MV-4-11 (cell line): ENCODE results near the gene PBX3.

Experiments used
- DNase-seq: peaks from one replicate; lab custom pipeline; 2025; lab: John Stamatoyannopoulos, UW

PBX3 gene

GRCh38 chr9:125906893-125907292 lies 159.7 kb downstream of the PBX3 start:
- DNase-seq, result peak; percentile 65

DNA sequence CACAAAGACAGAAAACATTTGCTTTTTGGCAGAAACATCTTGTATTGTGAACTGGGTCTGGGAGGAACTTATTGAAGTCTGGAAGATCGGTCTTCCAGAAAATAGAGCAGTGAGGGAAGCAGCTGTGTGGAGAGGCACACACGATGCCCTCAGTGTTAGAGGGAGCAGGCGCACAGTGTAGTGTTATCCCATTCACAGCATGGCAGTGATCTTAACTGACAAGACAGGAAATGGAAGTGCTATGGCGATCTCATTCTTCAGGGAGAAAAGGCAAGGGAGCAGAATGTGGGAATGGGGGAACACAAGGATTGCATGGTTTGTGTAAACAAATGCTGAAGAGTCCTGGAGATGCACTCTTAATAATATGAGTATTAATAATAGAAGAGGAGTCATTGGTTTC lies 161.0 kb downstream of the PBX3 start:
- DNase-seq, result no peak

DNA sequence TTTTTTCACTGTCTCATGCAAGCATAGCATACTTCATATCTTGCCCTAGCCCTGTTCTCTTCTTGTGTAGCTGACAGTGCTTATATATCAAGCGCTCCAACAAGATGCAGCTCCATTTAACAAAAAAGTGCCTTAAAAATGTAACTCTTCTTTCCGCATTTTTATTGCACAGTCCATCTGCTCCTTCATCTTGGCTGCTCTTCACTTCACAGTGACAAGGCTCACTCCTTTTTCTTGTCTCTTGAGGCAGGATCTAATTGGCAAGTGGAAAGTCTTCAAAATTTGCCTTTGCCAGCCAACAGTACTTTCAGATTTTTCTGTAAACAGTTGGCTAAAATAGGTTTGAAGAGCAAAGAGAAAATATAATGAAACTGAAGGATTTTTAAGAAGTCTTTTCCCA lies 161.8 kb downstream of the PBX3 start:
- DNase-seq, result no peak

- DNase-seq, result no peak
Measured at GRCh38 chr9:125909459-125909858, 162.3 kb downstream of the PBX3 start.

GRCh38 chr9:125910286-125910685 lies 163.1 kb downstream of the PBX3 start:
- no peak for DNase-seq

DNA sequence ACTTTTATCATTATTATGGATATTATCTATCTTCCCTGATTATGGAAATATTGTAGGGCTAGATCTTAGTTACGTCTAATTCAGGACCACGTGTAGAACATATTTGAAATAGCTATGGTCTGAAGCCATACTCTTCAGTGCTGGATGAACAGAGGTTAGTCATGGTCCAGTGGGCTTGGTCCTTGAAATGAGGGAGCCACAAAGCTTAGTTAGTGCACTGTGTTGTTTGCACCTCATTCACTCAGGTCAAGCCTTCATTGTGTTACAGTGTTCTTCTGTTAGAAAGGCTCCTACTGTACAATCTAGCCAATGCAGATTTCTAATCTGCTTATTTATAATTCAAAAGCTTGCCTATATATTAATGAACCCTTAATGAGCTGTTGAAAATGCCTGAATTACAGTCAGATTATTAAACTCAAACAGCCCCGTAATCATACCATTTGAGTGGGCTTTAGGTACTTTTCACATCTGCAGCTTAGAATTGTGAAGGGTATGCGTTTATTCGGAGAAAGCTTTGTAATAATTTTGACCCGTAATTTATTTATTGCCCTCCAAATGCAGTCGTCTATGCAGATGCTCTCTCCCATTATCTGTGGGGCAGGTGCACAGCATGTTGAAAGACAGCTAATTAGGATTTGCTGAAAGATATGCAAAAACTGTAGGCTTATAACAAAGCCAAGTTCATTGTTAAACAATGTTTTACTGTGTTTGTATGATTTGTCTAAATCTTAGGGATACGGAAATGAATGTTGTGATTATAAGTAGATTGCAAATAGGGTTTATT lies 164.9 kb downstream of the PBX3 start:
- DNase-seq, result no peak

- no peak for DNase-seq
Measured at GRCh38 chr9:125912667-125913066, 165.5 kb downstream of the PBX3 start.

DNA sequence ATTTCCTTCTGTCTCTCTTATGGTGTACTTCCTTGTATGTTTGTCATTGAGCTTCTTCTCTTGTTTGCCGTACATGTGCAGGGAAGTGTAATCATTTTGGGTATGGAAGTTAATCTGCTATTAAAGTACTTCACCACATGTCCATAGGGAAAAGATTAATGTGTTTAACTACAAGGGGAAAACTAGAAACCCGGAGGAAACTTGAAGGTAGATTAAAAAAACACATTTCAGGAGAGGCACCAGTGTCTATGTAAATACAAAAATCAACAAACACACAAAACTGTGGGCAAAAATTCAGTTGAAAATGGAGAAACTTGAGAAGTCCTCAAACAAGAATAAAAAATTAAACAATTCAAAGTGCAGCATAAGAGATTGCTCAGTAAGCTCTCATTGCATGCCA lies 166.4 kb downstream of the PBX3 start:
- no peak for DNase-seq

GRCh38 chr9:125914411-125914810 lies 167.2 kb downstream of the PBX3 start:
- no peak for DNase-seq

GRCh38 chr9:125915606-125916005 lies 168.4 kb downstream of the PBX3 start:
- DNase-seq, result no peak

DNA sequence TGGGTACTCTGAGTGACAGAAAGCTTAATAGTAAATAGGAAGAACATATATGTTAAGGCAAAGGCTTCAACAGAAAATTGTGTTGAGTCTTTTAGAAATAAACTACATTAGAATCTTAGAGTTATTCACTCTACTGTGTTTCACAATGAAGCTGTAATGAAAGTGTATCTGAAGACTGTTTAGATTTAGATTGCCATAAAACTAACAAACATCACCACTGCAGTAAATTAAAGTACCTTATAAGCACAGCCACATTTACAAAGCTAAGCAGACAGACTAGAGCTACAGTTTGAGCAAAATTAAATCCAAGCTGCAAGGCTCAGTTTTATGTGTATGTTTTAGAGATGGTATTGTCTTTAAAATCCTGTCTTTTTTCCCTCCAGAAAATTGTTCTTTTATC lies 172.4 kb downstream of the PBX3 start:
- no peak for DNase-seq

GRCh38 chr9:125920402-125920801 lies 173.2 kb downstream of the PBX3 start:
- DNase-seq, result no peak

DNA sequence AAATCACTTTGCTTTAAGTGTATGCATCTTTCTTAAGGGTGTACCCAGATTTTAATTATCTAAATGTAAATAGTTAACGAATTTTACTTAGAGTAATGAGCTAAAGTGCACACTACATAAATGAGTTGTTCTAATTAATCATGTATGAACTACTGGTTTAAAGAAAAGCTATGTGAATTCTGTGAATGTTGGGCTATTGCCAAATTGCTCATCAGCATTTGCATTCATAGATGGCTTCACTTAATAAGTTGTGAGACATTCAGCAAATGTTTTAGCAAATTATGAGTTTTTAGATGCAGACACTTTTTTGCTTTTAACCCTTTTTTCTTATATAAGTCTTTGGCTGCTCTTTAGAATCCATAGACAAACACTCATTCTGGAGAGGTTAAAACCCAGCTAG lies 175.7 kb downstream of the PBX3 start:
- DNase-seq, result no peak

GRCh38 chr9:125924351-125924750 lies 177.2 kb downstream of the PBX3 start:
- DNase-seq, result no peak

DNA sequence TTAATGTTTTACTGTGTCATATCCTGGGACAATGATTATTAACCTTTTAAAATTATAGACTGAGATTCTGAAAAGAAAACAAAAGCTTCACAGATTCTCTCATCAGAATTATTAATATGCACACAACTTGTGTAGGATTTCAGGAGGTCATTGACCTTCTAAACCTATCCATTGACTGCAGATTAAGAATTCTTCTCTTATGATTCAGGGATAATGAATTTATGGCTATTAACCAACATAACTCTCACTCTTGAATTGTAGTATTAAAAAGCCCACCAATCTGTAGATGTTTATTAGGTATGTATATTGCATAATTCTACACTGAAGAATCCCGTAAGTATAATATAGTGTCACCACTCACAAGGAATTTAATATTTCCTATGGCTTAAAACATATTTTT lies 179.8 kb downstream of the PBX3 start:
- no peak for DNase-seq

GRCh38 chr9:125929846-125930245 lies 182.7 kb downstream of the PBX3 start:
- DNase-seq, result no peak

GRCh38 chr9:125931211-125931610 lies 184.0 kb downstream of the PBX3 start:
- no peak for DNase-seq

DNA sequence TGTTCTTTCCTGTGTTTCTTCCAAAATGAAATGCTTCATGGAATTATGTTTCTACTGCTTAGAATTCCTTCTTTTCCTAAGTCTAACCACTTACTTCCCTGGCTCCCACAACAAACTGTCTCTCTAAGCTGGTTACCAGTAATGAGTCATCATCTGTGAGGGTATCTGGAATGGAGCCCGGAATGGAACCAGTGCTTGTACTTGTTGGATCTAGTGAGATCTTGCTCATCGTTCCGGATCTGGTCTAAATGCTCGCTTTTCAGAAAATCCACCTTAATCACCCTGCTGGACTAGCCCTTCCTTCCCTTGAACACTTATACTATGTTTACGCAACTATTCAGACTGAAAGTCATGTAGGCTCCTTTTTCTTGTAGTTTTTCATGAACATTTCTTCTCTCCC lies 184.8 kb downstream of the PBX3 start:
- no peak for DNase-seq

DNA sequence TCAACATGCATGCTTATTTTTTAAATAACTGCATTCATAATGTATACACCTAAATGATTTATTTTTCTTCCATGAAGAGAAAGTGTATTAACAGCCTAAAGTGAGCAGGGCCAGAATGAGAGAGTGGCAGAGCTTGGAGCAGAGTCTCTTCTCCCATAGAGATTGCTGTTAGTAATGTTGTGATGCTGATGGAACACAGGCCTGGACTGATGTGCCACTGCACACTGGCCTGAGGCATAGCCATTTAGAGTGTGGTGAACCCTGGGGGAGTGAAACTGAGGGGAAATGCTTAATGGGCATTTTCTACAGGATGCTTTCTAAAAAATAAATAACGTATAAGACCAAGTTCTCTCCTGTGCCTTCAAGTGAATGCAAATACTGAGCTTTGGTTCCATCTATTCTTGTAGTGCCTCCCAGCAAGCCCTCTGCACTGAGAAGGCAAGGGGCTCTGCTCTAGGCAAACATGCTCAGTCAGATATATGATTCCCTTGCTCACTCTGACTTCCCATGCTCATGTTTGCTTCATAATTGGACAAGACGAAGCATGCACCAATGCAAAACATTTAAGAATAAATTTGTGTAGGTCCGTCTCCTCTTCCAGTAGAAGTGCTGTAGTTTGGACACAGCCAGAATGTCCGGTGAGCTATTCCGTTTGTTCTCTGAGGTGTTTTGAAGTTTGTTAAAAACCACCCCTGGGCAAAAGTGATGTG lies 185.7 kb downstream of the PBX3 start:
- no peak for DNase-seq

DNA sequence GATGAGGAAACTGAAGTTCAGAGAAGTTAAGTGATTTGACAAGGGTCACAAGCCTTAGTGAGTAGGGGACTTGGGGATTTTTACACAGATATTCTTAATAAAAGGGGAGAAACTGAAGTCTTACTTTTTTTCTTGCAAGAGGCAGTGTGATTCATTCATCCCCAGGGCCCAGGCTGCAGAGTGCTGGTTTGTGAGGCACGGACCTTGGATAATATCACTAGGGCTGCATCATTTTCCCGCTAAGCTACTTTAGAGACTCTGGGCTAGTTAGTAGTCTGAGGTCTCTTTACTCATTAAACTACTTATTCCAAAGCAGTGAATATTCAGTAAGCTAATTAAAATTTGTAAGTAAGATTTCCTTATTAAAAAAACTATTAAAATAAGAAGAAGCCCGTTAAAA lies 195.0 kb downstream of the PBX3 start:
- no peak for DNase-seq

- no peak for DNase-seq
Measured at GRCh38 chr9:125943831-125944230, 196.7 kb downstream of the PBX3 start.

GRCh38 chr9:125946397-125946796 lies 199.2 kb downstream of the PBX3 start:
- no peak for DNase-seq

DNA sequence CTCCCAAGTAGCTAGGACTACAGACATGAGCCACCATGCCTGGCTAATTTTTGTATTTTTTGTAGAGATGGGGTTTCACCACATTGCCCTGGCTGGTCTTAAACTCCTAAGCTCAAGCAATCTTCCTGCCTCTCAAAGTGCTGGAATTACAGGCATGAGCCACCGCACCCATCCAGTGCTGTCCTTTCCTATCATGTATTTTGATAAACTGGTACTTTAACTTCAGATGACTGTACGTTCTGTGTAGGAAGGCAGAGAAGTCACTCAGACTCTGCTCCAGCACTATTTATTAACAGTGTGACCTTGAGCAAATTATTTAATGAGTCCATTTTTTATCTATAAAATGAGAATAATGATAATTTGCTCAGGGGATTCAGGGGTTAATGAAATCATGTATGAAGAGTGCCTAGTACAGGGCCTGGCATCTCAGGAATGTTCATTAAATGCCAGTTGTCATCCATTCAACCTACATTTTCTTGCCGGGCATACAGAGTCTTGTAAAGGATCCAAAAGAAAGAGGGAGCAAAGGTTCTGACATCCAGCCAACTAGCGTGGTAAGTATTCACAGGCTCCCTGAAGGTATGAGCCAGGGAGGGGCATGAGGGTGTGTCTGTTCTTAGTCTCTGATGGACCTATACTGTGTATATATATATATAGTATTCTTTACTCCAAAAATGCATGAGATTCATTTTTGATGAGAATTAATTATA lies 201.9 kb downstream of the PBX3 start:
- DNase-seq, result no peak
